PC-9 (cell line): ENCODE measurements around the gene SCIN.

Experiments
- CTCF ChIP-seq: fragments of 200-600 bp; sonication (generic); conservative IDR thresholded peaks from 2 replicates; pipeline ENCODE4 v1.6.1; 2017; ENCODE audit warnings: mixed run types, antibody characterized with exemption, mild to moderate bottlenecking, moderate library complexity
- EZH2 ChIP-seq: fragments of 200-600 bp; sonication (generic); IDR thresholded peaks from 2 replicates; pipeline ENCODE4 v1.8.0; 2017; ENCODE audit warnings: antibody characterized with exemption, low read depth

GRCh38 chr7:12695965-12696364 is 125.4 kb downstream of the SCIN start:
- TF ChIP-seq CTCF (no peak), EZH2 (no peak)
